GM12865 (cell line): ENCODE data around the gene CPLX3.

ENCODE experiments used
- DNase-seq: peaks from one replicate; pipeline ENCODE4 v3.0.0; 2010; ENCODE audit warnings: low read depth
- H3K4me3 ChIP-seq: 2 replicates; pipeline ENCODE4 v1.5.1; 2011; ENCODE audit warnings: mild to moderate bottlenecking, low read depth, low read length, control low read depth
- TF ChIP-seq, protein P1 (sequence below): IDR thresholded peaks from 2 replicates; pipeline ENCODE4 v1.5.1; 2011; ENCODE audit warnings: low read length, control low read depth, low read depth, inconsistent platforms; ENCODE audit not compliant: insufficient read depth; ENCODE audit errors: missing control alignments

Gene CPLX3

DNA sequence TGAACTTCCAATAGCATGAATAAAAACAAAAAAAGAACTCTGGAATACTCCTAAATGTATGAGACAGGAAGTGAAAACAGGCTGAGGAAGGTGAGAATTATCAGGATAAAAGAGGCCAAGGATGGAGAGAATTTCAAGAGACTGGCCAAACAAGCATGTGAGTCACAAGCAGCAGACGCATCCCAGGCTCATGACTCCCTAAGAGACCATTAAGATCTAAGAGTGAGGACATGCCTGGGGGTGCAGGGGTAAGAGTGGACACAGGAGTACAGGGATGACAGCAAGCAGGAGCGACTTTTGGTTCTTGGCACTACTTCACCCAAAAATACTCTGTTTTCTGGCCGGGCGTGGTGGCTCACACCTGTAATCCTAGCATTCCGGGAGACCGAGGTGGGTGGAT is 39.7 kb downstream of the CPLX3 start:
- H3K4me3 ChIP-seq: no peak overlapping the region
- TF ChIP-seq, protein P1, sequence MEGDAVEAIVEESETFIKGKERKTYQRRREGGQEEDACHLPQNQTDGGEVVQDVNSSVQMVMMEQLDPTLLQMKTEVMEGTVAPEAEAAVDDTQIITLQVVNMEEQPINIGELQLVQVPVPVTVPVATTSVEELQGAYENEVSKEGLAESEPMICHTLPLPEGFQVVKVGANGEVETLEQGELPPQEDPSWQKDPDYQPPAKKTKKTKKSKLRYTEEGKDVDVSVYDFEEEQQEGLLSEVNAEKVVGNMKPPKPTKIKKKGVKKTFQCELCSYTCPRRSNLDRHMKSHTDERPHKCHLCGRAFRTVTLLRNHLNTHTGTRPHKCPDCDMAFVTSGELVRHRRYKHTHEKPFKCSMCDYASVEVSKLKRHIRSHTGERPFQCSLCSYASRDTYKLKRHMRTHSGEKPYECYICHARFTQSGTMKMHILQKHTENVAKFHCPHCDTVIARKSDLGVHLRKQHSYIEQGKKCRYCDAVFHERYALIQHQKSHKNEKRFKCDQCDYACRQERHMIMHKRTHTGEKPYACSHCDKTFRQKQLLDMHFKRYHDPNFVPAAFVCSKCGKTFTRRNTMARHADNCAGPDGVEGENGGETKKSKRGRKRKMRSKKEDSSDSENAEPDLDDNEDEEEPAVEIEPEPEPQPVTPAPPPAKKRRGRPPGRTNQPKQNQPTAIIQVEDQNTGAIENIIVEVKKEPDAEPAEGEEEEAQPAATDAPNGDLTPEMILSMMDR: no peak
- no peak for DNase-seq

DNA sequence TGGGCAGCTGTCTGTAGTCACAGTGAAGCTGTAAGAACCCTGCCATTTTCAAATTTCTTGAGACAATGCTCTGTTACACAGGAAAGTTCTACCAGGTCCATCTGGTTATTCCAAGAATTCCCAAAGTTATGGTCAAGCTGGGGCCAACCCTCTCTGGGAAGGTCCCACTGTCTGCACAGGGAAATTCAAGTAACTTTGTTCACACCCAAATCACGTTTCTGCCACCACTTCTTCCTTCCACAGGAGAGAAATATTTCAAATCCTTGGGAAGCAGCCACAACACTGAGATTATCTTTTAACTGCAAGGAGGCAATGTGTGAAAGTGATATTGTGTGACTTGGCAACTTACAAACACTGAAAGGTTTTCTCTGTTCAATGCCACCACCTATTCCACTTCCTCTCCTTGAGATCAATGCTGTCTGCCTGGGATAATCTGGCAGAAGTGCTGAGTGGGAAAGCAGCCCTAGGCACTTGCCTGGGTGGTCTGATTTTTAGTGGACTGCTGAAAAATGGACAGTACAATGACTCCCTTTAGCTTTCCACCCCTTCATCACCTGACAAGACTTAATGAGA is 41.1 kb downstream of the CPLX3 start:
- TF ChIP-seq, protein P1: no peak
- no peak for DNase-seq
- H3K4me3 ChIP-seq: no peak overlapping the region

DNA sequence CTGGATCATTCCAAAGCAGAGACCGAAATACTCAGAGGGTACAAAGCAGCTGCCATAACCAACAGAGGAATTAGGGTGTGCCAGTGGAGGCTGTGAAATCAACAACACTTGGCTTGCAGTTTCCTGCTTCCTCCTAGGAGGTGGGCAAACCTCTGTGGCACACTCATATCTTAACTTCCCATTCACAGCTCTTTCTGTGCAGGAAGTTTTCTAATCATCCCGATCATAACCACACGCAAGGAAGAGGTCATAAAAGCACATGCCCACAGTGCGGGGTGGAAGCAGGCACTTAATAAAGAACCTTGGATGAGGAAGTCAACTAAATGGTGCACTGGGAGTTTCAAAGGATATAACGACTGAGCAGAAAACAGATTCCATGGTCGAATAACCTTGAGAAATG is 41.6 kb downstream of the CPLX3 start:
- no peak overlapping the region for H3K4me3 ChIP-seq
- no peak for DNase-seq
- TF ChIP-seq, protein P1: no peak

DNA sequence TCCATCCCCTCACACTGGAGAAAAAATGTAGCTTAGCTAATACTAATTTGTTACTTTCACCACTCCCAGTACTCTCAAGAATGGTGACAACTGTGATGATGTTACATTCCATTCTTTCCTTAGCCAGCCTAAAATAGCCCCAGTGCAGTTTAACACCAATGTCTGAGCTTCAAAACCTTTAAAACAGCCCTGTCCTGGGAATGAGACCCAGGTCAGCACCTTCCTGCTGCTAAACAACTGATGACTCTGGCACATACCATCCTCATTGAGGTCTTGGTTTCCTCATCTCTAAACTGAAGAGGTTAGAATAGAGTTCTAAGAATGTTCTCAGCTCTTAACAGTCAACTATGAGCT is 42.9 kb downstream of the CPLX3 start:
- DNase-seq: no peak
- H3K4me3 ChIP-seq: peak overlapping the region; percentile 34
- TF ChIP-seq, protein P1: no peak

DNA sequence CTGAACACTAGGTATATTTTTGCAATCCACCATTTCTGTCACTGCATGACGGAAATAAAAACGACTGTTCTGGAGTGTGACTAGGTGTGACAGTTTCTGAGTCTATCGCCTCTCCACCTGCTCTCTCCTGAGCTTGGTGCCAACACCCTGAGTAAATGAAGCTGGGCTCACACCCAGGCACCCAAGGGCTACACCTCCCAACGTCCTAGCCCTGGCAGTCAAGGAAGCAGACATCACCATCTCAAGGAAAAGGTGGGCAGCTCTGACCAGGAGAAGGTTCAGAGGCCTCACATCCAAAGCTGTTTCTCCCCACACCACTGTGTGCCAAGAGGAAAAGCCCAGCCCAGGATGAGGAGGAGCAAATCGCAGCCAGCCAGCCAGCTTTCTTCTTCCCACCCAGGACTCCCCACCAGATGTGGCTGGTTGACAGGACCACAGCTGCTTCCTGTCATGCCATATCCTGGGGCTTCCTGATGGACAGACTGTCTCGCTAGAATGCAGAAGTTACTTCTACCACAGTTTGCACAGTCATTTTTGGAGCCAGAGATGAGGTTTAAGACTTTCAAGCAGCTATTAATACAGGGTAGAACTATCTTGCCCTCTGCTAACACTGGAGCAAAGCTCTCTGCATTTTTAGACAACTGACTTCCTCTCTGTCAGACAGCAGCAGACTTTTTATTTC is 43.4 kb downstream of the CPLX3 start:
- peak; percentile 96 for DNase-seq
- TF ChIP-seq, protein P1: no peak
- peak overlapping the region; percentile 99 for H3K4me3 ChIP-seq

DNA sequence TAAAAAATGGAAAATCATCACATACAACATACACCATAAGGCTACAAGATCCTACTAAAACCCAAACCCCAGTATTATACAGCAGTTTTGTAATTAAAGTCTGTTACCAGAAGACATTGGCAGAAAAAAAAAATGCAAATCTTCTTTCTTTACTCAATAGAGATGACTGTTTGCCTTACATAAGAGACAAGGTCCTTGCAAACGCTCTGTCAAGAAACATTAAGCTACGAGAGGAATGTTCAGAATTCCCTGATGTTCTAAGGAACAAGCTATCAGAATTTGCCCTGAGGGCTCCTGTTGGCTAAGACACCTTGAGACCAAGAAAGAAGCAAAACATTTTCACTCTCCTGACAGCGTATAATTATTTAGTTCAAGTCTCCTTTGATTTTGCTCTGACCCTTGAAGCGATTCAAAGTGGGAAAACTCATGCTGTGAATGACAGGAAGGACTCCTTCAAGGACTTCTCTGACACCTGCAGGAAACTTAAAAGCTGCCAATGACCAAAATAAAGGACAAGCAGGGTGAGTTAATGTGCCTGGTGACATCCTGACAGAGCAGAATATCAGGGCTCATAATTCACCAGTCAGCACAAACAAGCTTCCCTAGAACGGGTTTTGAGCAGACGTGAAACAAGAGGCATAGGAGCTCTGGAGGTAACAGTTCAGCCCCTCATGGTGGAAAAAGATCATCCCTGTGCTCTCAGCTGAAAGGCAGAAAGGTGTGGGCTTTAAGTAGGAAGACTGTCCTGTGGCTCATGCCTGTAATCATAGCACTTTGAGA is 44.2 kb downstream of the CPLX3 start:
- peak overlapping the region; percentile 99 for H3K4me3 ChIP-seq
- TF ChIP-seq, protein P1: no peak
- DNase-seq: peak; percentile 43
